ENCODE data around the gene ITSN2.

ITSN2 gene

GRCh38 chr2:24179683-24180082 lies 180.7 kb downstream of the ITSN2 start:
- DNase-seq (ENCODE audit: low read depth), result no peak

GRCh38 chr2:24176326-24176725 lies 184.0 kb downstream of the ITSN2 start:
- DNase-seq (ENCODE audit: low read depth), result no peak

GRCh38 chr2:24175631-24176187 lies 184.6 kb downstream of the ITSN2 start:
- DNase-seq (ENCODE audit: low read depth), result no peak

GRCh38 chr2:24174851-24175277 lies 185.5 kb downstream of the ITSN2 start, which contains the start of gene FAM228A:
TSS of gene FAM228A (plus strand) at chr2:24175053. CDS start at chr2:24175481, 428 bp downstream.
- no peak for DNase-seq (ENCODE audit: low read depth)

- no peak for DNase-seq (ENCODE audit: low read depth)
Measured at GRCh38 chr2:24169023-24169422, 191.3 kb downstream of the ITSN2 start.

GRCh38 chr2:24164416-24164973 lies 195.8 kb downstream of the ITSN2 start:
- DNase-seq (ENCODE audit: low read depth), result no peak

- DNase-seq (ENCODE audit: low read depth), result no peak
Measured at GRCh38 chr2:24163601-24164000, 196.7 kb downstream of the ITSN2 start.

- DNase-seq (ENCODE audit: low read depth), result no peak
Measured at GRCh38 chr2:24163186-24163585, 197.2 kb downstream of the ITSN2 start.

- no peak for DNase-seq (ENCODE audit: low read depth)
Measured at GRCh38 chr2:24162494-24162893, 197.8 kb downstream of the ITSN2 start.

- no peak for DNase-seq (ENCODE audit: low read depth)
Measured at GRCh38 chr2:24160761-24161160, 199.6 kb downstream of the ITSN2 start.

- no peak for DNase-seq (ENCODE audit: low read depth)
Measured at GRCh38 chr2:24159708-24160107, 200.6 kb downstream of the ITSN2 start.

GRCh38 chr2:24158131-24158530 lies 202.2 kb downstream of the ITSN2 start:
- DNase-seq (ENCODE audit: low read depth), result no peak

GRCh38 chr2:24153478-24153877 lies 206.9 kb downstream of the ITSN2 start:
- DNase-seq (ENCODE audit: low read depth), result no peak

Measured in non-pigmented ciliary epithelial cell (primary cell).